GM21786 (cell line): Measurements from ENCODE around the gene ADARB2.

ENCODE experiments used
- ATAC-seq: cut with Tn5 transposase; IDR thresholded peaks from one replicate; pipeline ENCODE4 v1.9.1; 2021; ENCODE audit not compliant: unreplicated experiment

The ADARB2 gene

DNA sequence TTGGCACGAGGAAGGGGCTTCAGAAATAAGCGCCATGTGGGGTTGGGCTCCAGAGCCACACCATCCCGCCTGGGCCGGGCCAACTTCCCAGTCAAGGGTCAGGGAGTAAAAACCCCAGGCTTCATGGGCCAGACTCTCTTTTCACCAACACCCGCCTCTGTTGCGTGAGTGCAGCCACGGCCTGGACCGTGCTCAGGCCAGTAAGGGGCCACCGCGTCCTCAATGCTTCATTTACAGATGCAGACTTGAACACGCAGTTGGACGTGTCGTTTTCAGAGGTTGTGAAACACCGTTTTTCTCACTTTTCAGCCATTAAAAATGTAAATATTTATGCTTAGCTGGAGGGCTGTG, 520.1 kb downstream of the ADARB2 start:
- no peak for ATAC-seq

- ATAC-seq = no peak
Measured at GRCh38 chr10:1216574-1217236, 520.6 kb downstream of the ADARB2 start.

DNA sequence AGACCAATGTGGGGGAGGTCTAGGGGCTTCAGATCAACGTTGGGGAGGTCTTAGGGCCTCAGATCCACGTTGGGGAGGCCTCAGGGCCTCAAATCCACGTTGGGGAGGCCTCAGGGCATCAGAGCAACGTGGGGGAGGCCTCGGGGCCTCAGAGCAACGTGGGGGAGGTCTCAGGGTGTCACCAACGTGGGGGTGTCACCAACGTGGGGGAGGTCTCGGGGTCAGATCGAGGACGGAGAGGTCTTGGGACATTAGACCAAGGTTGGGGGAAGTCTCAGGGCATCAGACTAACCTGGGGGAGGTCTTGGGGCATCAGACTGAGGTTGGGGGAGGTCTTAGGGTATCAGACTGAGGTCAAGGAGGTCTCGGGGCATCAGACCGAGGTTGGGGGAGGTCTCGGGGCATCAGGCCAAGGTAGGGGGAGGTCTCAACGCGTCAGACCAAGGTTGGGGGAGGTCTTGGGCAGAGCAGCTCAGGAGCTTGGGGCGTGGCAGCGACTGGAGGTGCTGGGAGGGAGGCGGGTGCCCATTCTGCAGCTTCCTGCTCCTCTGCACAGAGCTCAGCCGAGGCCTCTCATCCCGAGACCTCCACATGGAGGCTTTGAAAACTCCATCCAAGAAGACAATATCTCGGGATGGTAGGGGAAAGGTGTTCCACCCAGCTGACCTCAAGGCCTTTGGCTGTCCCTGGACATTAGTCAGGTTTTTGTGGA, 521.3 kb downstream of the ADARB2 start:
- ATAC-seq = no peak

GRCh38 chr10:1214882-1215540, 522.3 kb downstream of the ADARB2 start:
- ATAC-seq = no peak

GRCh38 chr10:1214071-1214675, 523.2 kb downstream of the ADARB2 start:
- no peak for ATAC-seq

- no peak for ATAC-seq
Measured at GRCh38 chr10:1213252-1214070, 523.9 kb downstream of the ADARB2 start.

DNA sequence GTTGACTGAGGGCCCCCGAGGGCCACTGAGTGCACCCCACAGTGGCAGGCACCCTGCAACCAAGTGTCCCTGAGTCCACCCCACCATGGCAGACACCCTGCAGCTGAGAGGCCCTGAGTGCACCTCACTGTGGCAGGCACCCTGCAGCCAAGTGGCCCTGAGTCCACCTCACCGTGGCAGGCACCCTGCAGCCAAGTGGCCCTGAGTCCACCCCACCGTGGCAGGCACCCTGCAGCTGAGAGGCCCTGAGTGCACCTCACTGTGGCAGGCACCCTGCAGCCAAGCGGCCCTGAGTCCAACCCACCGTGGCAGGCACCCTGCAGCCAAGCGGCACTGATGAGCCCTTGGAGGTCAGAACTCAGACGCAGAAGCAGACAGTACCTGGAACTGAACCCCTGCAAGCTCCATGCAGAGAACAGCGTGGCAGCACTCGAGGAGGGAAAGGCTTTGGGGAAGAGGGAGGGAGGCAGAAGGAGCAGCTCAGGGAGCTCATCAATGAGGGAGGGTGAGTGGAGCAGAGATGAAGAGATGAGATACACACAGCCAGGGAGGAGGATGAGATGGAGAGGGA, 524.7 kb downstream of the ADARB2 start:
- ATAC-seq = no peak

- no peak for ATAC-seq
Measured at GRCh38 chr10:1211844-1212570, 525.3 kb downstream of the ADARB2 start.

GRCh38 chr10:1210667-1211066, 526.7 kb downstream of the ADARB2 start:
- ATAC-seq = no peak

DNA sequence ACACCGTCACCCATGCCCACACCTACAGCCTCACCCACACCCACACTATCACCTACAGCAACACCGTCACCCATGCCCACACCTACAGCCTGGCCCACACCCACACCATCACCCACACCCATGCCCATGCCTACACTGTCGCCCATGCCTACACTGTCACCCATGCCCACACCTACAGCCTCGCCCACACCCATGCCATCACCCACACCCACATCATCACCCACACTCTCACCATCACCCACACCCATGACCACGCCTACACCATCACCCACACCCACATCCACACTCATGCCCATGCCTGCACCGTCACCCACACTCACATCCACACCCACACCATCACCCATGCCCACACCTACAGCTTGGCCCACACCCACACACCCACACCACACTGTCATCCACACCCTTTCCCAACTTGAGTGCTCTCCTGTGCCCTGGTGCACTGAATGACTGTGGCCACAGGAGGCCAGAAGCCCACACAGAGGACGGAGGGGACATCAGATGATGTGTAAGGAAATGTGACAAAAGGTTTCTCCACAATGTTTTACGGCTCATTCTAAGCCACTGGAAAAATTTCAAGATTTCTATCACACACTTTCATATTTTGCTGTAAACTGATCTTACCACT, 527.9 kb downstream of the ADARB2 start:
- no peak for ATAC-seq

DNA sequence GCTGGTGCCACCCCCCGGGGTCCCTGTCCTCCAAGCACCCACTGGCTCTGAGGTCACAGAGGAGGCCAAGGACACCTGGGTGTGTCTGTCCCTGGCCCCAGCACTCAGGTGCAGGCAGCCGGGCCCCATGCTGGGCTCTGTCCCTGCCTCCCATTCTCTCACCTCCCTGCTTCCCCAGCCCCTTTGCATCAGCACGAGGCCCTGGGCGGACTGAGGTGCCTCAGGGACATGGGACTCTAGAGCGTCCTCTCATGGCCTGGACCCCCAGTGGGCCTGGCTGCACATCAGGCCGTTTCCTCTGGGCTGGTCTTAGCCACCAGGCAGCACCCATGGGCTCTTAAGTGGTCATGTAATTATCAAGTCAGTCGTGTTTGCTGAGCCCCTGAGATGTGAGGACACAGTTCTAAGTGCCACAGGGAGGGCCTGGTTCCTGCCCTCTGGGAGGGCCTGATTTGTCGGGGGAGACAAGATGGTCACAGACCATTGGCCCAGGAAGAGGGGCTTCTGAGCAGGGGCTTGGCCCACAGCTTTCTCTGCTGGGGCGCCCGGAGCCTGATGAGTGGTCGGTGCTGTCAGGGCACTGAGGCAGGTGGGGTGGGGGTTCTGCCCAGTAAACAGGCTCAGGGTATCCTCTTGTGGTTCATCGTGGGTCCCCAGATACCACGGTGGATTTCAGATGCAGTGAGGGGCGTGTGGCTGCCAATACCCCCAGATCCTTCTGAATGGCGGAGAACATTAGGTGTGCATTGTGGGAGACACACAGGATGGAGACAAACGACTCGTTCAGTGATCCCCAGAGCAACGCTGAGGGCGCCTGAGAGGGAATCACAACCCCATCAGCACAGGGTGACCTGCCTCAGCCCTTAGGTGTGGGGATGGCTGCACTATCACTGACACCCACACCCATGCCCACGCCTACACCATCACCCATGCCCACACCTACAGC, 528.7 kb downstream of the ADARB2 start:
- ATAC-seq = no peak

DNA sequence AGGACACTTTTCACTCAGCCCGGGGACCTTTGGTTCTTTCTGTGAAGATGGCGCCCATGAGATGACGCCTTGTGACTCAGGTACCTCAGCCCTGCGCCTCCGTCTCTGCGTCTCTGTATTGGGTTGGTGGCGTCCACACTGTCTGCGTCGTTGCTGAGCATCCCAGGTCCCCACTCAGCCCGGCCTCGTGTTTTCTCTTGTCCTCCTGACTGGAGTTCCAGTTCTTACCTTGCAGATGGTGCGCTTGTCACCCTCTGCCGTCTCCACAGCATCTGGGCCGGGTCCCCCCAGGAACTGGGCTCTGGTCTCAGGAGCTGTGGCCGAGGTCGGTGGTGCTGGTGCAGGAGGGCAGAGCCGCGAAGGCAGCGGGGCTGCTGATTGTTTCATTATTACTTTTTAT, 530.7 kb downstream of the ADARB2 start:
- no peak for ATAC-seq

DNA sequence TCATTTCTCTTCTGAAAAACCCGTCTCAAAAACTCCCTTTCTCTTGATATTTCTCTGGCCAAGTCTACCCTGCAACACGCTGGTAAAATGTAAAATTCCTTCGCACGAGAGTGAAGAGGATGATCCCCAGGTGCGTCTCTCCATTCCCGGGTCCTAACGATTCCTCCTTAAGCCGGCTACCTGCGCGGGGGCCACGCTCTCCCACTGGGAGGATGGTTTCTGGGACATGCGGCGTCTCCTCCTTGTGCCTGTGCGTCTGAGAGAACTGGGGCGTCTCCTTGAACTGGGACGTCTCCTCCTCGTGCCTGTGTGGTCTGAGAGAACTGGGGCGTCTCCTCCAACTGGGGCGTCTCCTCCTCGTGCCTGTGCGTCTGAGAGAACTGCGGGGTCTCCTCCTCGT, 531.2 kb downstream of the ADARB2 start:
- ATAC-seq = no peak

- no peak for ATAC-seq
Measured at GRCh38 chr10:1205450-1206030, 531.8 kb downstream of the ADARB2 start.

DNA sequence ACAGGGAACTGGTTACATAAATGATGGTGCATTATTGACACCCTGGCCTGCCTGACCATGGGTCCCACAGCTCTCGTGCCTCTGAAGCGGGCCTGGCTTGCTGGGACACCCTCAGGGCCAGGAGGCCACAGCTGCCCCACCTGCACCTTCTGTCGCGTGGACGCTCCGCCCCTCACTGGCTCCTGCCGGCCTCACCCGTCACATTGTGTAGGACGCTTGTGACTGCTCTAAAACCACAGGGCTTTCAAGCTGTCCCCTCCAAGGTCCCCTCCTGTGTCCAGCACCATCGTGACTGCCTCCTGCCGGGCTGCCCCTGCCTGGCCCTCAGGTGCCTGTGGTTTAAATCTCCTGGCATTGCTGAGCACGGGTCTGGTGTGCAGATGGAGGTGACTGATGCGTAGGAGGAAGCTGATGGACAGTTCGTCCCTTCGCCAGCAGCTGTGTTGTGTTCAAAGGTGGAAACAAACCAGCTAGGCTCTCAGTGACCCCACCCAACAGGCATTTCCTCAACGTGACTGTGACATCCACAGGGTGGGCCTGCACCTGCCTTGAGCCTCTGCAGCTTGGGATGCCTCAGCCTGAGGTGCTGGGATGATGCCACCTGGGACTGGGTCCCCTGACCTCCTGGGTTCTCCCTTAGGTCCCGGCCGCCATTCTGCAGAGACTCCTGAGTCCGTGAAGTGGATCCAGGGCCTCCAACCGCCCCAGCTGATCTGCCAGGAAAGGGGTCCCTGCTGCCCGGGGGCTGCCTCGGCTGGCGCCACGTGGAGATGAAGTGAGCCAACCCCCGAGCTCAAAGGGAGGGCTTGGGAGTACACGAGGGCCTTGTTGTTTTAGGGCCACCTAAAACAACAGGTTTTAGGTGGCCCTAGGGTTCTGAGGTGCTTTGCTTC, 532.6 kb downstream of the ADARB2 start:
- ATAC-seq = no peak

- no peak for ATAC-seq
Measured at GRCh38 chr10:1203704-1204103, 533.6 kb downstream of the ADARB2 start.

DNA sequence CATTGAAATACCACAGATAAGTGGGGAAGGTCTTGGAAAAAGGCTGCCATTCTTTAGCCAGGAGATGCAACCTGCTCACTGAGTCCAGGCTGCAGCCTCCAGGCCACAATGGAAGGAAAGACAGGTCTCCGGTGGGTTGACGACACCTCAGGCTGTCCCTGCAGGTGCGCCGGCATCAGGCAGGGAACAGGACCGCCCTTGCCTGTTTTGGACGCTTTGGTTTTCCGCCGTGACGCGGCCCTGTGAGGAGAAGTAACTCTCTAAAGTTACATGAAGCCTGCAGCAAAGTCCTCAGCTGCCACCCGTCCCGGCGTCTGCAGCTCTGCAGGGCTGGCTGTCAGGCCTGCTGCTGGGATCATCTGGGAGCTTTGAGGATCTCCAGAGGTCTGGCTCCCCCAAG, 534.1 kb downstream of the ADARB2 start:
- no peak for ATAC-seq
